ACC112 (cell line): ENCODE measurements around the gene IER3IP1.
A peak's percentile ranks its signal among the peaks of the same experiment; 100 is the strongest.
"Not testable (repeated sequence)": the region's sequence is repeated elsewhere in the genome, so short reads cannot be mapped to it uniquely, and the experiment has no call there.

Source experiments
- H2AFZ ChIP-seq: fragments of 200-600 bp; sonication (generic); one replicate; pipeline ENCODE4 v1.6.0; 2017; ENCODE audit warnings: antibody characterized with exemption, low read length; ENCODE audit not compliant: unreplicated experiment
- H3K27ac ChIP-seq: fragments of 200-600 bp; sonication (generic); 2 replicates; pipeline ENCODE4 v1.5.1; 2014; ENCODE audit warnings: low read depth, mild to moderate bottlenecking, antibody characterized with exemption, low read length, moderate library complexity
- H3K27me3 ChIP-seq: fragments of 200-600 bp; sonication (generic); 2 replicates; pipeline ENCODE4 v1.6.1; 2014; ENCODE audit warnings: mild to moderate bottlenecking, antibody characterized with exemption, low read length, moderate library complexity, mixed read lengths; ENCODE audit not compliant: insufficient read depth
- H3K36me3 ChIP-seq: fragments of 200-600 bp; sonication (generic); 2 replicates; pipeline ENCODE4 v1.6.1; 2016; ENCODE audit warnings: mild to moderate bottlenecking, antibody characterized with exemption, low read length, moderate library complexity, mixed read lengths; ENCODE audit not compliant: insufficient read depth
- H3K4me1 ChIP-seq: fragments of 200-600 bp; sonication (generic); one replicate; pipeline ENCODE4 v1.6.1; 2016; ENCODE audit warnings: low read length, mixed read lengths; ENCODE audit not compliant: insufficient read depth, unreplicated experiment, control insufficient read depth
- H3K4me3 ChIP-seq: fragments of 200-600 bp; sonication (generic); 2 replicates; pipeline ENCODE4 v1.5.1; 2014; ENCODE audit warnings: mild to moderate bottlenecking, low read depth, low read length
- H3K79me2 ChIP-seq: fragments of 200-600 bp; sonication (generic); one replicate; pipeline ENCODE4 v1.6.0; 2016; ENCODE audit warnings: low read length; ENCODE audit not compliant: control insufficient read depth, unreplicated experiment, insufficient read depth

IER3IP1 gene

GRCh38 chr18:47184419-47185050, 8.4 kb upstream of the IER3IP1 start:
- Histone ChIP-seq H3K36me3 (no peaks in the 10 kb centered on the region), H3K4me3 (no peak overlapping the region), H3K27me3 (peaks cover 42% of the 10 kb centered on the region), H3K27ac (no peak overlapping the region), H3K4me1 (no peaks in the 10 kb centered on the region), H2AFZ (no peak overlapping the region), H3K79me2 (no peaks in the 10 kb centered on the region)

GRCh38 chr18:47182156-47182555, 6.0 kb upstream of the IER3IP1 start:
- not testable (repeated sequence) for H3K4me1 ChIP-seq, H2AFZ ChIP-seq, H3K4me3 ChIP-seq, H3K79me2 ChIP-seq, H3K27ac ChIP-seq, H3K36me3 ChIP-seq
- peaks cover 27% of the 10 kb centered on the region for H3K27me3 ChIP-seq

- no peak overlapping the region for H2AFZ ChIP-seq
- no peak overlapping the region for H3K4me3 ChIP-seq
- no peaks in the 10 kb centered on the region for H3K36me3 ChIP-seq
- H3K79me2 ChIP-seq, result peaks cover 4% of the 10 kb centered on the region
- H3K27ac ChIP-seq, result no peak overlapping the region
- H3K4me1 ChIP-seq, result no peaks in the 10 kb centered on the region
- H3K27me3 ChIP-seq, result peaks cover 21% of the 10 kb centered on the region; the same call in 1 of the 2 replicates
These were observed 4.6 kb upstream of the IER3IP1 start for GRCh38 chr18:47180765-47181164.

- Histone ChIP-seq H3K27me3 (peaks cover 21% of the 10 kb centered on the region; the same call in 1 of the 2 replicates), H3K4me3 (no peak overlapping the region), H3K4me1 (peaks cover 4% of the 10 kb centered on the region), H3K36me3 (no peaks in the 10 kb centered on the region), H3K79me2 (peaks cover 17% of the 10 kb centered on the region), H2AFZ (no peak overlapping the region), H3K27ac (no peak overlapping the region)
These were observed 3.4 kb upstream of the IER3IP1 start for GRCh38 chr18:47179520-47179919.

- Histone ChIP-seq H3K27ac (peak overlapping the region; percentile 73; the same call in 1 of the 2 replicates), H3K4me1 (peaks cover 13% of the 10 kb centered on the region), H3K36me3 (peaks cover 9% of the 10 kb centered on the region; the same call in 1 of the 2 replicates), H3K4me3 (peak overlapping the region; percentile 91), H2AFZ (peak overlapping the region; percentile 84), H3K79me2 (peaks cover 57% of the 10 kb centered on the region), H3K27me3 (0 out of 2 replicates have a peak, but pooled peaks cover 9% of the 10 kb centered on the region)
These were observed 774 bp downstream of the IER3IP1 start for GRCh38 chr18:47175283-47175897.

- no peak overlapping the region for H3K27ac ChIP-seq
- peaks cover 62% of the 10 kb centered on the region for H3K79me2 ChIP-seq
- H3K4me3 ChIP-seq, result peak overlapping the region; percentile 91
- H3K36me3 ChIP-seq, result peaks cover 9% of the 10 kb centered on the region; the same call in 1 of the 2 replicates
- 0 out of 2 replicates have a peak, but pooled peaks cover 2% of the 10 kb centered on the region for H3K27me3 ChIP-seq
- no peak overlapping the region for H2AFZ ChIP-seq
- peaks cover 13% of the 10 kb centered on the region for H3K4me1 ChIP-seq
These were observed 1.5 kb downstream of the IER3IP1 start for GRCh38 chr18:47174545-47175116.

GRCh38 chr18:47172476-47172875, 3.7 kb downstream of the IER3IP1 start:
- Histone ChIP-seq H3K27ac (no peak overlapping the region), H3K4me3 (no peak overlapping the region), H2AFZ (no peak overlapping the region), H3K27me3 (no peaks in the 10 kb centered on the region), H3K4me1 (peaks cover 13% of the 10 kb centered on the region), H3K79me2 (peaks cover 79% of the 10 kb centered on the region), H3K36me3 (peaks cover 9% of the 10 kb centered on the region; the same call in 1 of the 2 replicates)

- peaks cover 22% of the 10 kb centered on the region for H3K4me1 ChIP-seq
- H3K79me2 ChIP-seq, result peaks cover 89% of the 10 kb centered on the region
- H3K27me3 ChIP-seq, result no peaks in the 10 kb centered on the region
- H3K36me3 ChIP-seq, result peaks cover 6% of the 10 kb centered on the region; the same call in 1 of the 2 replicates
- no peak overlapping the region for H3K4me3 ChIP-seq
- H3K27ac ChIP-seq, result no peak overlapping the region
- H2AFZ ChIP-seq, result no peak overlapping the region
These were observed 7.3 kb downstream of the IER3IP1 start for GRCh38 chr18:47168913-47169312.

- Histone ChIP-seq H3K4me1 (peaks cover 23% of the 10 kb centered on the region), H3K27ac (no peak overlapping the region), H3K4me3 (no peak overlapping the region), H2AFZ (no peak overlapping the region), H3K27me3 (no peaks in the 10 kb centered on the region), H3K79me2 (peaks cover 88% of the 10 kb centered on the region), H3K36me3 (peaks cover 4% of the 10 kb centered on the region; the same call in 1 of the 2 replicates)
These were observed 7.7 kb downstream of the IER3IP1 start for GRCh38 chr18:47168509-47168908.

GRCh38 chr18:47166294-47166693, 9.9 kb downstream of the IER3IP1 start:
- peaks cover 34% of the 10 kb centered on the region for H3K4me1 ChIP-seq
- no peaks in the 10 kb centered on the region for H3K36me3 ChIP-seq
- H3K79me2 ChIP-seq, result peaks cover 81% of the 10 kb centered on the region
- H3K27ac ChIP-seq, result no peak overlapping the region
- H2AFZ ChIP-seq, result no peak overlapping the region
- H3K4me3 ChIP-seq, result no peak overlapping the region
- no peaks in the 10 kb centered on the region for H3K27me3 ChIP-seq
